Mucosa of rectum (tissue), 2 donors: ENCODE measurements around the gene PFKFB3.
A peak's percentile ranks its signal among the peaks of the same experiment; 100 is the strongest.

ENCODE experiments used
- H3K27ac ChIP-seq, 2 donors: one replicate each; pipeline ENCODE4 v1.7.0; 2013; ENCODE audit warnings: inconsistent platforms in 2 of 2, low read depth in 2 of 2, low read length in 2 of 2
- H3K27me3 ChIP-seq, 2 donors: one replicate each; pipeline ENCODE4 v1.7.0; 2013; ENCODE audit warnings: low read length in 2 of 2; ENCODE audit not compliant: control insufficient read depth in 2 of 2, insufficient read depth in 2 of 2
- H3K36me3 ChIP-seq, 2 donors: one replicate each; pipeline ENCODE4 v1.7.0; 2013; ENCODE audit warnings: low read length in 2 of 2; ENCODE audit not compliant: control insufficient read depth in 2 of 2, insufficient read depth in 2 of 2
- H3K4me1 ChIP-seq, 2 donors: one replicate each; pipeline ENCODE4 v1.7.0; 2013; ENCODE audit warnings: low read length in 2 of 2, mild to moderate bottlenecking in 1 of 2; ENCODE audit not compliant: control insufficient read depth in 2 of 2, insufficient read depth in 2 of 2
- H3K4me3 ChIP-seq, 2 donors: one replicate each; pipeline ENCODE4 v1.7.0; 2013; ENCODE audit warnings: low read length in 2 of 2
- H3K9ac ChIP-seq, 2 donors: one replicate each; pipeline ENCODE4 v1.7.0; 2013; ENCODE audit warnings: low read length in 2 of 2, low read depth in 1 of 2, mild to moderate bottlenecking in 1 of 2
- H3K9me3 ChIP-seq, 2 donors: one replicate each; pipeline ENCODE4 v1.7.0; 2013; ENCODE audit warnings: low read length in 2 of 2; ENCODE audit not compliant: control insufficient read depth in 2 of 2
- donor health status: healthy.
- donor health status: Normal muscosa, but diverticular disease.

PFKFB3 gene

GRCh38 chr10:6202684-6203330 is at the start of gene PFKFB3:
TSS of gene PFKFB3 (plus strand) at chr10:6202932. CDS start at chr10:6203261, 329 bp downstream.
- H3K9ac ChIP-seq: peak within 1 kb of the TSS; percentile 63 to 70
- H3K9me3 ChIP-seq: no peaks in the 10 kb centered on the region
- peak within 1 kb of the TSS; percentile 78 to 83 for H3K4me3 ChIP-seq
- peaks cover 27 to 30% of the 10 kb centered on the region in 2 donors for H3K4me1 ChIP-seq
- peak within 1 kb of the TSS; percentile 79 to 83 for H3K27ac ChIP-seq
- peaks cover 0 to 3% of the 10 kb centered on the region in 2 donors for H3K27me3 ChIP-seq
- no peaks in the 10 kb centered on the region for H3K36me3 ChIP-seq

GRCh38 chr10:6153845-6154244 is 48.9 kb upstream of the PFKFB3 start:
- peaks cover 0 to 4% of the 10 kb centered on the region in 2 donors for H3K4me1 ChIP-seq
- no peak overlapping the region for H3K9ac ChIP-seq
- H3K27ac ChIP-seq: no peak overlapping the region
- no peaks in the 10 kb centered on the region for H3K9me3 ChIP-seq
- no peaks in the 10 kb centered on the region for H3K27me3 ChIP-seq
- no peak overlapping the region for H3K4me3 ChIP-seq
- no peaks in the 10 kb centered on the region for H3K36me3 ChIP-seq

GRCh38 chr10:6154566-6154965 is 48.2 kb upstream of the PFKFB3 start:
- H3K4me3 ChIP-seq: no peak overlapping the region
- H3K36me3 ChIP-seq: no peaks in the 10 kb centered on the region
- H3K27ac ChIP-seq: no peak overlapping the region
- no peaks in the 10 kb centered on the region for H3K9me3 ChIP-seq
- no peaks in the 10 kb centered on the region for H3K27me3 ChIP-seq
- peaks cover 0 to 4% of the 10 kb centered on the region in 2 donors for H3K4me1 ChIP-seq
- H3K9ac ChIP-seq: no peak overlapping the region

GRCh38 chr10:6158276-6158675 is 44.5 kb upstream of the PFKFB3 start:
- Histone ChIP-seq H3K9me3 (no peaks in the 10 kb centered on the region), H3K27ac (no peak overlapping the region), H3K36me3 (no peaks in the 10 kb centered on the region), H3K4me3 (no peak overlapping the region), H3K4me1 (peaks cover 8% of the 10 kb centered on the region in 2 donors), H3K27me3 (no peaks in the 10 kb centered on the region), H3K9ac (no peak overlapping the region)

GRCh38 chr10:6161921-6162320 is 40.8 kb upstream of the PFKFB3 start:
- peaks cover 15 to 16% of the 10 kb centered on the region in 2 donors for H3K4me1 ChIP-seq
- H3K36me3 ChIP-seq: no peaks in the 10 kb centered on the region
- H3K9ac ChIP-seq: no peak overlapping the region
- H3K4me3 ChIP-seq: no peak overlapping the region
- H3K9me3 ChIP-seq: no peaks in the 10 kb centered on the region
- H3K27ac ChIP-seq: no peak overlapping the region
- no peaks in the 10 kb centered on the region for H3K27me3 ChIP-seq

GRCh38 chr10:6162589-6163356 is 40.0 kb upstream of the PFKFB3 start:
- Histone ChIP-seq H3K27me3 (no peaks in the 10 kb centered on the region), H3K9ac (peak overlapping the region; percentile 72 to 78), H3K9me3 (no peaks in the 10 kb centered on the region), H3K4me3 (peak overlapping the region; percentile 68 to 75), H3K4me1 (peaks cover 15 to 16% of the 10 kb centered on the region in 2 donors), H3K27ac (peak overlapping the region; percentile 95 to 97), H3K36me3 (no peaks in the 10 kb centered on the region)

GRCh38 chr10:6163364-6164270 is 39.1 kb upstream of the PFKFB3 start:
- Histone ChIP-seq H3K27me3 (no peaks in the 10 kb centered on the region), H3K36me3 (no peaks in the 10 kb centered on the region), H3K9ac (peak overlapping the region; percentile 92), H3K9me3 (no peaks in the 10 kb centered on the region), H3K4me1 (peaks cover 15 to 16% of the 10 kb centered on the region in 2 donors), H3K27ac (peak overlapping the region; percentile 95 to 97), H3K4me3 (peak overlapping the region; percentile 75 to 91)

- Histone ChIP-seq H3K4me1 (peaks cover 15 to 16% of the 10 kb centered on the region in 2 donors), H3K36me3 (no peaks in the 10 kb centered on the region)
These were observed 38.2 kb upstream of the PFKFB3 start for GRCh38 chr10:6164271-6165095.

GRCh38 chr10:6165221-6165725 is 37.5 kb upstream of the PFKFB3 start:
- Histone ChIP-seq H3K9ac (no peak overlapping the region), H3K36me3 (no peaks in the 10 kb centered on the region), H3K27me3 (no peaks in the 10 kb centered on the region), H3K4me3 (no peak overlapping the region), H3K4me1 (peaks cover 15 to 18% of the 10 kb centered on the region in 2 donors), H3K9me3 (no peaks in the 10 kb centered on the region), H3K27ac (no peak overlapping the region)

More at GRCh38 chr10:6164271-6165095, 38.2 kb upstream of the PFKFB3 start:
- Histone ChIP-seq H3K27ac (peak overlapping the region; percentile 95 to 97), H3K9me3 (no peaks in the 10 kb centered on the region), H3K4me3 (peak overlapping the region; percentile 70 to 91), H3K9ac (peak overlapping the region; percentile 92), H3K27me3 (no peaks in the 10 kb centered on the region)
